ENCODE results near the gene STX10. TPM values are rescaled to one million over a fixed set of nuclear protein-coding genes. Genes with fewer than 3 reads are reported as not detected.

STX10 gene
- total and polyA plus RNA-seq, 2 donors (not counting 1 experiment from before 2014, with no cell fraction given): 48.9 to 69.2 TPM

GRCh38 chr19:13117176-13117771 is 32.9 kb downstream of the STX10 start:
- Histone ChIP-seq H3K36me3 (ENCODE audit: control insufficient read depth, insufficient read depth, low read length) (peaks cover 10% of the 10 kb centered on the region), H4K20me1 (ENCODE audit: control insufficient read depth, extremely low read depth, insufficient read depth, low read length) (peaks cover 1% of the 10 kb centered on the region), H3K9ac (ENCODE audit: insufficient read depth, low read length) (no peak overlapping the region), H2AFZ (ENCODE audit: low read length) (peak overlapping the region; percentile 0), H3K9me3 (ENCODE audit: control insufficient read depth, insufficient read depth, low read depth, low read length) (no peaks in the 10 kb centered on the region), H3K4me2 (ENCODE audit: extremely low read depth, insufficient read depth, low read length) (peak overlapping the region; percentile 91), H3K79me2 (ENCODE audit: control insufficient read depth, insufficient read depth, low read length) (peaks cover 52% of the 10 kb centered on the region), H3K27me3 (ENCODE audit: control insufficient read depth, insufficient read depth, low read length) (no peaks in the 10 kb centered on the region), H3K4me3 (replicated peaks in 1 of 4; ENCODE audit: control extremely low read depth in 1 of 4, insufficient read depth in 1 of 4, low read depth in 3 of 4, low read length in 4 of 4) (peak overlapping the region; percentile 73 to 97 (median 86)), H3K4me1 (ENCODE audit: control insufficient read depth, extremely low read depth, insufficient read depth, low read length) (peaks cover 16% of the 10 kb centered on the region), H3K27ac (ENCODE audit: insufficient read depth, low read length) (peak overlapping the region; percentile 75)
- DNase-seq (ENCODE audit: low read depth in 2 of 2): peak in 1 of 2 donors; percentile 19
- no peak for TF ChIP-seq EZH2 (IDR thresholded peaks at IDR 0.05; ENCODE audit: low read length, missing control alignments)
- TF ChIP-seq CTCF (conservative IDR thresholded peaks at IDR 0.05 in 1 of 2, IDR thresholded peaks at IDR 0.05 in 1 of 2; ENCODE audit: low read depth in 1 of 2, low read length in 2 of 2): no peak

GRCh38 chr19:13116282-13117175 is 33.6 kb downstream of the STX10 start, which contains the start of gene TRMT1:
TSS of gene TRMT1 (minus strand) at chr19:13116740. CDS start at chr19:13116399, 341 bp downstream.
- peaks cover 15% of the 10 kb centered on the region for H3K4me1 ChIP-seq (ENCODE audit: control insufficient read depth, extremely low read depth, insufficient read depth, low read length)
- peak within 1 kb of the TSS; percentile 79 for H2AFZ ChIP-seq (ENCODE audit: low read length)
- DNase-seq (ENCODE audit: low read depth in 2 of 2): peak; percentile 94
- H3K36me3 ChIP-seq (ENCODE audit: control insufficient read depth, insufficient read depth, low read length): peaks cover 7% of the 10 kb centered on the region
- H3K4me2 ChIP-seq (ENCODE audit: extremely low read depth, insufficient read depth, low read length): peak within 1 kb of the TSS; percentile 99
- H3K9ac ChIP-seq (ENCODE audit: insufficient read depth, low read length): peak within 1 kb of the TSS; percentile 87
- H4K20me1 ChIP-seq (ENCODE audit: control insufficient read depth, extremely low read depth, insufficient read depth, low read length): no peaks in the 10 kb centered on the region
- TF ChIP-seq EZH2 (IDR thresholded peaks at IDR 0.05; ENCODE audit: low read length, missing control alignments) (no peak), CTCF (conservative IDR thresholded peaks at IDR 0.05 in 1 of 2, IDR thresholded peaks at IDR 0.05 in 1 of 2; ENCODE audit: low read depth in 1 of 2, low read length in 2 of 2) (no peak)
- H3K27me3 ChIP-seq (ENCODE audit: control insufficient read depth, insufficient read depth, low read length): no peaks in the 10 kb centered on the region
- H3K9me3 ChIP-seq (ENCODE audit: control insufficient read depth, insufficient read depth, low read depth, low read length): no peaks in the 10 kb centered on the region
- H3K4me3 ChIP-seq (replicated peaks in 1 of 4; ENCODE audit: control extremely low read depth in 1 of 4, insufficient read depth in 1 of 4, low read depth in 3 of 4, low read length in 4 of 4): peak within 1 kb of the TSS; percentile 73 to 97 (median 86)
- peak within 1 kb of the TSS; percentile 75 for H3K27ac ChIP-seq (ENCODE audit: insufficient read depth, low read length)
- peaks cover 45% of the 10 kb centered on the region for H3K79me2 ChIP-seq (ENCODE audit: control insufficient read depth, insufficient read depth, low read length)

GRCh38 chr19:13115936-13116281 is 34.3 kb downstream of the STX10 start:
- DNase-seq (ENCODE audit: low read depth in 2 of 2): no peak
- H2AFZ ChIP-seq (ENCODE audit: low read length): no peak overlapping the region

More at GRCh38 chr19:13115936-13116281, 34.3 kb downstream of the STX10 start:
- H3K4me3 ChIP-seq (replicated peaks in 1 of 4; ENCODE audit: control extremely low read depth in 1 of 4, insufficient read depth in 1 of 4, low read depth in 3 of 4, low read length in 4 of 4): peak overlapping the region; percentile 73 to 97 (median 86)
- peak overlapping the region; percentile 99 for H3K4me2 ChIP-seq (ENCODE audit: extremely low read depth, insufficient read depth, low read length)
- no peaks in the 10 kb centered on the region for H3K9me3 ChIP-seq (ENCODE audit: control insufficient read depth, insufficient read depth, low read depth, low read length)
- peaks cover 12% of the 10 kb centered on the region for H3K4me1 ChIP-seq (ENCODE audit: control insufficient read depth, extremely low read depth, insufficient read depth, low read length)
- no peaks in the 10 kb centered on the region for H3K27me3 ChIP-seq (ENCODE audit: control insufficient read depth, insufficient read depth, low read length)
- H3K36me3 ChIP-seq (ENCODE audit: control insufficient read depth, insufficient read depth, low read length): peaks cover 5% of the 10 kb centered on the region
- TF ChIP-seq CTCF (conservative IDR thresholded peaks at IDR 0.05 in 1 of 2, IDR thresholded peaks at IDR 0.05 in 1 of 2; ENCODE audit: low read depth in 1 of 2, low read length in 2 of 2) (no peak), EZH2 (IDR thresholded peaks at IDR 0.05; ENCODE audit: low read length, missing control alignments) (no peak)
- H3K9ac ChIP-seq (ENCODE audit: insufficient read depth, low read length): peak overlapping the region; percentile 87
- H3K79me2 ChIP-seq (ENCODE audit: control insufficient read depth, insufficient read depth, low read length): peaks cover 38% of the 10 kb centered on the region
- peak overlapping the region; percentile 75 for H3K27ac ChIP-seq (ENCODE audit: insufficient read depth, low read length)
- H4K20me1 ChIP-seq (ENCODE audit: control insufficient read depth, extremely low read depth, insufficient read depth, low read length): no peaks in the 10 kb centered on the region

Measured in fibroblast of lung (primary cell).